Germinal center (tissue), 1 donor: ENCODE measurements around the gene CEP112.

ENCODE experiments used
- DNase-seq: peaks from one replicate; pipeline ENCODE4 v3.0.0; 2012; ENCODE audit warnings: mixed read lengths, low spot score

CEP112 gene

DNA sequence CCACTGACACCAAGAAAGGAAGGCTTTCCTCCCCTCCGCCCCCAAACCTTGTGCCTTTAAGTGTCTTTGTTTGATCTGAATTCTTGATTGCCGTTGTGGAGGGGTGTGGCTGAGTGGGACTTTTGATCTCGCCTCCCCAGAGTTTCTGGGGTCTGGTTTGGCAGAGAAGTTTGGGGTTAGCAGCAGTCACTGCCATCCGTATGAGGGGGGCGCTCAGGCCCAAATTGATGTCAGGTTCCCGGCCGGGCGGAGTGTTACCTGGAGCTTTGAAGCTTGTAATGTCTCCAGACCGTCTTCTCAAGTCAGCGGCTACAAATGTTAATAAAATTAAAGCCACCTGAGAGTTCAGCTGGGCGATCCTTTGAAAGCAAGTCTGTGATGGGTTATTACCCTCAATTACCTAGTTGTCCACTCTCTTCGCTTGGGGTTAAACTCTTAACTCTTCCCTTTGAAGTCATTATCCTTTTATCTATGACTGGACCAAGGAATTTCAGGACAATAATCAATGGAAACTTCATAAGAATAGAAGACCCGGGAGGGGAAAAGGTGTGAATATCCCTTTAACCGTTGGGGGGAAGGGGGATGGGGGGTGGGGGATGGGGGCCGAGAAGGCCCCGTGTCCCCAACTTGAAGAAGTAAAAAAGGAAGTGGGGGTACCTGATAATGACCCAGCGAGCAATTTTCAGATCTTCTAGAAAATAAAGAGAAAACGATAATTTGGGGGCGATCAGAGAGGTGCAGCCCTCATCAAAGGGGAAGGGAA lies 598.7 kb downstream of the CEP112 start:
- DNase-seq = no peak

DNA sequence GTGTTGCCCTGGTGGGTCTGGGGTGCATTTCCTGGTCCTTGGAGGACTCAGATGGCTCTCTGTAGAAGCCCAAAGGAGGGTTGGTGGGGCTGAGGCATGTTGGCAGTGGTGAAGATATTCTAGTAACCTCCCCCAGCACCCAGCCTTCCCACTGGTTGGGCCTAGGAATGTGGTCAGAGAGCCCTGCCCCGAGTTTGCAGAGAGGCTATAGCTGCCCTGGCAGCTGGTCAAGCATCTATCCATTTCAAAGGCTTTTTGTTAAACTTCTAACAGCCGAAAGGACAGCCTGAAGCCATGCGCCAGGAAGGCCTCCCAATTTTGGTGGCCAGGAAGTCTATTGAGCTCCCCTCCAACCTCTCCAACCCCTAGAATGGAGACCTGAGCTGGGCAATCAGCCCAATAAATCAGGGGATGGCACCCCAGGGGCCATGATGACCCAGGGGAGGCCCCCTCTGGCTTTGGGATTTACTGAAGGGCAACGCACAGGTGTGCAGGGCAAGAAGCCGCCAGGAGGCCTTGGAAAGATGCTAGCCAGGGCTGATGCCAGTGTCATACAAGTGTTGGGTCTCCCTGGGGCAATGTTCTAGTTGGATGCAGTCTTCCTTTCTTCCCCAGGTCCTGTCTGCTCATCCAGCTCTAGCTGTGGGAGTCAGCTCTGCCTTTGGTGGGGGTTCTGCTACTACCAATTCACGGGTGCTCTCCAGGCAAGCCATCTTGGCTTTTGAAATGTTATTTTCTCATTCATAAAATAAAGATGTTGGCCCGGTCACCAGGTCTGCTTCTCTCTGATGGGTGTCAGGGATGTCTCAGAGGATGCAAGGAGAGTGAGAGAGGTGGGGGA lies 599.6 kb downstream of the CEP112 start:
- no peak for DNase-seq

DNA sequence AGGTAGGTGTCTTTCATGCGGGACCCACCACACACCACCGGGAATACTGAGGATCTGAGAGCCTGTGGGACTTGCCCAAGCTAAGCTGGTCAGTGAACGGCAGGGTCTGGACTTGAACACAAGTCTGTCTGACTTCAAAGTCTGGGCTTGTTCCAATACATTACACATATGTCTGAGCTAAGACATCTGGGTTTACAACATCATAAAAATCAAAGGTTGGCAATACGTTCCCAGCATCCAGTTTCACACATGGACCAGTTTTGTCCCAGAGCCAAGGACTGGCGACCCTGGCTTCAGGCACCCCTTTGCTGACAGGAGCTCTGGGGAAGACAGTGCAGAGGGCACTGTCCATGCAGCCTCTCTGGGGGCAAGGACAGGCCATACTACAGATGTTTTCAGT lies 602.6 kb downstream of the CEP112 start:
- no peak for DNase-seq

DNA sequence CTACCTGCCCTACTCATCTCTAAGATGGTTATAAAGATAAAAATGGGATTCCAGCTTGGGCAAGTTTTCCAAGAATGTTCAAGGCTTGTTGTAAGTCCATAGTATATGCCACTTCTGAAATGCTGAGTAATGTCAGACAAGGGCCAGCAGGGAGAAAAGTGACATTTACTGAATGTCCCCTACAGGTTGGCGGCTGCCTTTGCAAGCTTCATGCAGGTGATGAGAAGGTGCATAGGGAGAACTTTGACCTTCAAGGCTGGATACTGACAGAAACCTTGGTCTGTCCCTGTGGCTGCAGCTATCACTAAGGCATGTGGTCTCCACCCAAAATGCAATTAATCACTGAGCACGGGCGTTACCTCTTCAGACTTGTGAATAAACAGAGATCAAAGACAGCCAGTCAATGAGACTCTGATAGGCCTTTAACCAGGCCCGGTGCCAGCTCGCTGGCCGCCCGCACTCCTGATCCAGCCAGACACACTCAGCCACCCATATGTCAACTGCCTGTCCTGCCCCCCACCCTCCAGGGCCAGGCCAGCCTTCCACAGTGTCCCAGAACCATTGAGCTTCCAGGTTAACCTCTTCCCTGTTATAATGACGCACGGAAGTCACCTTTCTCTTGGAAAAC lies 603.6 kb downstream of the CEP112 start:
- DNase-seq = no peak

DNA sequence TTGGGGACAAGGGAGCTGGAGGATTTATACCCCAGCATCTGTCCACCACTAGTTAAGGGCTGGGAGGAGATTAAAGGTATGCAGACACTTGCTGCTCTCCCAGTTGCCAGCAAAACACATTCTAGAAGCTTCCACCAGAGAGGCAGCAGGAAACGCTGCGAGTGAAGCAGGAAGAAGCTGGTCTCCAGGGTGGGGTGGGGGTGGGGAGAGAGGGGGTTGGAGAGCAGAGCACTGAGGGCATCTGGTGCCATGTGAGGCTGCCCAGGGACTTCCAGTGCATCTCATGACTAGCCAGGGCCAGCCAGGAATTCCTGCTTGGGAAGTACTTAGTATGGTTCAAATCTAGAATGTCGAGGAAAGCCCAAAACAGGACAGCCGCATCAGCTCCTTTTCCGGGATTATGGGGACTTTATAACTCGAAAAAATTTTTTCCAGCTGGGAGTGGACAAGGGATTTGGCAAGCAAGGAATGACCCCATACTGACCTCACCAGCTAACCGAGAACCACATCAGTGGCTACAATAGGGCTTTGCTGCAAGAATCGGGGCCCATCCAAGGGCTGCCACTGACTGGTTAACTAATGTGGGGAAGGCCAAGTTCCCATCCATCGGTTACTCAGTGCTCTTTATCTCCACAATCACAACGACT lies 604.3 kb downstream of the CEP112 start:
- no peak for DNase-seq

DNA sequence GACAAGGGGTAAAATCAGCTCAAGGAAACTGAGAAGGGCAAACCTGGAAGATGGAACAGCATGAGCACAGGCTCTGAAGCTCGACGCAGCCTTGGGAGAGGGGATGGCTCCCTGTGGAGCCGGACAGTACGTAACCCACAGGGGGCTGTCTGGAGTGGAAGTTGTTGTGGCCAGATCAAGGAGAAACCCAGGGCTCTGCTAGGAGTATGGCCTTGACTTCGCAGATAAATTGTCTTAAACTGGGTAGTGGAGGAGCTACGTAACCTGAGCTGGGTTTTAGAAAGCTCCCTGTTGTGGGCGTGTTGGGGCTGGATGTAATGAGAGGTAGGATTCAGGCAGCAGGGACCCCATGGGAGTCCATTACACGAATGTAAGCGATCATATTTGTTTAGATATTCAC lies 605.0 kb downstream of the CEP112 start:
- no peak for DNase-seq
